ENCODE measurements around the gene SSBP2. TPM values are rescaled to one million over a fixed set of nuclear protein-coding genes. Genes with fewer than 3 reads are reported as not detected.

SSBP2 gene
- total RNA-seq, result 10.4 and 14.7 TPM in 2 replicates

DNA sequence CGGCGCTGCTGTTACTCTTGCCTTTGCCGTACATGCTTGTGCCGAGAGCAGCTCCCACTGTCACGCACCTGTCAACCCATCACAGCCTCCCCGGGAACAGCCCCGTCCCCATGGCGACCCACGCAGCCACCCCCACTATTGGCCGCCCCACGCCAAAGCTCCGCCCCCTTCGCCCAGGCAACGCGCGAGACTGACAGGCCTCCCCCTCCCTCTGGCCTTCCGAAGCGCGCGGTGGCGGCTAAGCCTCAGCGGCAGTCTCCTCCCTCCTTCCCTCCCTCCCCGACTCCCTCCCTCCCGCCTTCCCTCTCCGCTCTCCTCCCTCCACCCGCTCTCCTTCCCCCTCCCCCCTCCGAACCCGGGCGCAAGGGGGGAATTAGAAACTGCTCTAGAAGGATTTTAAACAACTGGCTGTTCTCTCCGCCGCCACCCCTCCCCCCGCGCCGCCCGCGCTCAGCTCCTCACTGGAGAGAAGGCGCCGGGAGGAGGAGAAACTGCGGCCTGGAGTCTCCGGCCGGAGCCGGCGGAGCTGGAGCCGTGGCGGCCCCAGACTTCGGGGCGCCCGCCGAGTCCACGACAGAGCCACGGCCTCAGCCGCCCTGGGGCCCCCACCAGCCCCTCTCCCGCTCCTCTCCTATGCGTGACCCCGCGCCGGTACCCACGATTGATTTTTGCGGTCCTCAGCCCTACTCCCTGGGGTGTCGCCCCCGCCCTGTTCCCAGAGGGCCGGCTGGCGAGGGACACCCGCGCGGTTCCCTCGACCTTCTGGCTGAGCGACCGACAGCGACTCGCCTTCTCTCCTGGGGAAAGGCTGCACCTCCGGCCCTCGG lies at the start of gene SSBP2:
SSBP2 (minus strand) TSS at position 89 of the 827 bp plus-strand sequence; CDS start at position 34, 55 bp downstream.

DNA sequence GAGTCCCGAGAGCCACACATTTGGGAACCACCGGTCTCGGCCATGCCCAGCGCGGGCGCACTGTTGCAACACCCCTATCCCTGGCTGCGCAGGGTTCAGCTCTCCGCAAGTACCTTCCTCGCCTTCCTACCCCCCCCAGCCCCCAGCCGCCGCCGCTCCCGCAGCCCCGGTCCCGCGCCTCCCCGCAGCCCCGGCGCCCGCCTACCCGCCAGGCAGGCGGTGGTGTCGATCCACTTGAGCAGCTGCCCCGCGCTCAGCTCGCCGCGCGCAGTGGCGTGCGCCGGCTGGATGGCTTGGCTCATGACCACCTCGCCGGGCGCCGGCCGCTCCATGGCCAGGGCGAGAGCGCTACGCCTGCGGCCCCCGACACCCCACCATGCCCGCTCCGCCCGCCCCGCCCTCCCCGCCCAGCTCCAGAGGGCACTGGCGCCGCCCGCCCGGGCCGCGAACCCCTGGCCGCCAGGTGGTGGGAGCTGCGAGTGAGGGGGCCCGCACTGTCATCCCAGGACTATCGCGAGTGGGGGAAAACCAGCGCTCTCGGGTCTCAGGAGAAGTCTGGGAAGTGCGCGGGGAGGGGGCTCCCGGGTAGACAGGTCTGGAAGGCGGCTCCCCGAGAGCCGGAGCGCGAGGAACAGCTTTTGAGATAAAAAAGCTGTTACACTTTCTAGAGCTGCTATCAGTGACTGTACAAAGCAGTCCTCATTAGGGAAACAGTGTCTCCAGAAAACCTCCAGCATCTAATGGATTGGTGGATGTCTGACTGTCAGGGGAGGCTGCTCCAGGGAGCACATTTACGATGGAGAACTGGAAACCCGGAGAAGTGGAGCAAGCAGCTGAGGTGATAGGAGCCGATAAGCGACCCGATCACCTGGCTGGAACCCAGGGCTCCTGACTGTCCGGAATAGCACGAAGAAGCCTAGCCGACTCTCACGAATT lies 356.8 kb downstream of the SSBP2 start, which contains the start of gene ACOT12:
ACOT12 (minus strand) TSS at position 352 of the 936 bp plus-strand sequence; CDS start at position 332, 20 bp downstream.

Other genes starting within 250 kb of the SSBP2 start
- gene ATG10, start 220.9 kb upstream of the SSBP2 start, total RNA-seq, result 8.7 and 13.4 TPM in 2 replicates

Measured in smooth muscle cell of the umbilical artery (primary cell).